Right forelimb (tissue), 1 donor: ENCODE results near the gene NECTIN2.
"Not testable (repeated sequence)": the region's sequence is repeated elsewhere in the genome, so short reads cannot be mapped to it uniquely, and the experiment has no call there.

ENCODE experiments used
- DNase-seq: peaks from one replicate; pipeline ENCODE4 v3.0.0-alpha.2; 2018

NECTIN2 gene

GRCh38 chr19:44911896-44912295 is 65.8 kb downstream of the NECTIN2 start:
- not testable (repeated sequence) for DNase-seq

DNA sequence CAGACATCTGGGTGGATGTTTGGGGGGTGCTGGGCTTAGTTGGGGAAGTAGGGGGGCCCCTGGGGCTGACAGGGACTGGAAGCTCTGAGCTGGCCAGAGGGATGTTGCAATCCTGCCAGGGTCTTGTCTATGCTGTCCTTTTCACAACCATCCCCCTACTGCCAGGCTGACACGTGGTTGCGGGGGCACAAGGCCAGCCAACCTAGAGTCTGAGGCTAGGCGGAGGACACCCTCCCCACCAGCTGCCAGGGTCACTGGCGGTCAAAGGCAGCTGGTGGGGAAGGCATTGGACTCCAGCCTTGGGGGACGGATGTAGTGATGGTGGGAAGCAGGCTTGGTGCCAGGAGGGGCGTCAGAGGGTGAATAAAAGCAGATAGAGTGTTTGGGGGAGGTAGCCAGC is 66.8 kb downstream of the NECTIN2 start:
- peak; percentile 73 for DNase-seq

DNA sequence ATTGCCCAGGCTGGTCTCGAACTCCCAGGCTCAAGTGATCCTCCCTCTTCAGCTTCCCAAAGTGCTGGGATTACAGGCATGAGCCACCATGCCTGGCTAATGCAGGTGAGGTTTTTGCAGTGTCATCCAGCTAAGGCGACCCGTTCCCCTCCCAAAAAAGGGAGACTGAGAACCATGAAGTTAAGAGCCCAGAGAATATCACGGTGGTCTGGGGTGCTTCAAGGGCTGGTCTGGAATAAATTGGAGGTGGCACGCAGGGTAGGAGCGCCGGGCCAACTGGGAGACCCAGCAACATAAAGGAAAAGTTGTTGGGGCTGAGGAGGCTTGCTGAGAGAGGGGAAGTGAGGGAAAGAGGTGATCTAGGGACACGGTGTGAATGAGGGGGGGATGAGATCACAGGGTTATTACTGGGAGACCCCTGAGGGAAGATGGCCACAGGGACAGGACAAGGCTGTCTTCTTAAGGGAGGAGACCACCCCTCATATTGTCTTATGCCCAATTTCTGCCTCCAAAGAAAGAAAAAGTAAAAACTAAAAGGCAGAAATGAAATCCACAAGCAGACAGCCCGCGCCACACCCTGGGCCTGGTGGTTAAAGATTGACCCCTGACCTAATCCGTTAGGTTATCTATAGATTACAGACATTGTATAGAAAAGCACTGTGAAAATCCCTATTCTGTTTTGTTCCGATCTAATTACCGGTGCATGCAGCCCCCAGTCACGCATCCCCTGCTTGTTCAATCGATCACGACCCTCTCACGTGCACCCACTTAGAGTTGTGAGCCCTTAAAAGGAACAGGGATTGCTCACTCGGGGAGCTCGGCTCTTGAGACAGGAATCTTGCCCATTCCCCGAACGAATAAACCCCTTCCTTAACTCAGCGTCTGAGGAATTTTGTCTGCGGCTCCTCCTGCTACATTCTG is 67.7 kb downstream of the NECTIN2 start:
- DNase-seq = not testable (repeated sequence)

DNA sequence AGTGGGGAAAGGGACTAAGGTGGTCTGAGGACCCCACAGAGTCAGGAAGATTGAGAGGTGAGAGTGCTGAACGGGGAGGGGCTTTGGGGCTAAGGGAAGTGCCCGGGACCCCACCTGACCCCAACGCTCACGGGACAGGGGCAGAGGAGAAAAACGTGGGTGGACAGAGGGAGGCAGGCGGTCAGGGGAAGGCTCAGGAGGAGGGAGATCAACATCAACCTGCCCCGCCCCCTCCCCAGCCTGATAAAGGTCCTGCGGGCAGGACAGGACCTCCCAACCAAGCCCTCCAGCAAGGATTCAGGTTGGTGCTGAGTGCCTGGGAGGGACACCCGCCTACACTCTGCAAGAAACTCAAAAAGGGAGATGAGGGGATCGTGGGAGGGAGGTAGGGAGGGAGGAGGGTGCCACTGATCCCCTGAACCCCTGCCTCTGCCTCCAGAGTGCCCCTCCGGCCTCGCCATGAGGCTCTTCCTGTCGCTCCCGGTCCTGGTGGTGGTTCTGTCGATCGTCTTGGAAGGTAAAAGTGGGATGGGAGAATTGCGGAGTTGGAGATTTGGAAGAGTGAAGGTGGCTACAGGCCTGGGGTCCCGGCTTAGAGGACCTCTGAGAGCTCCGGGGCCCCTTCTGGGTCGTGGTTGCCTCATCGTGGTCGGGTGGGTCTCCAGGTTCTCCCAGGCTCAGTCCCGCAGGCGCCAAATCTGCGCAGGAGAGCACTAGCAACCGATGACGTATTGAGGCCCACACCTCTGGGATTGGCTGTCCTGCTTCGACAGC is 68.5 kb downstream of the NECTIN2 start, which contains the start of gene APOC1:
TSS of gene APOC1 (plus strand) at position 176 of the 774 bp plus-strand sequence. CDS start at position 460, 284 bp downstream.
- DNase-seq = peak; percentile 95

DNA sequence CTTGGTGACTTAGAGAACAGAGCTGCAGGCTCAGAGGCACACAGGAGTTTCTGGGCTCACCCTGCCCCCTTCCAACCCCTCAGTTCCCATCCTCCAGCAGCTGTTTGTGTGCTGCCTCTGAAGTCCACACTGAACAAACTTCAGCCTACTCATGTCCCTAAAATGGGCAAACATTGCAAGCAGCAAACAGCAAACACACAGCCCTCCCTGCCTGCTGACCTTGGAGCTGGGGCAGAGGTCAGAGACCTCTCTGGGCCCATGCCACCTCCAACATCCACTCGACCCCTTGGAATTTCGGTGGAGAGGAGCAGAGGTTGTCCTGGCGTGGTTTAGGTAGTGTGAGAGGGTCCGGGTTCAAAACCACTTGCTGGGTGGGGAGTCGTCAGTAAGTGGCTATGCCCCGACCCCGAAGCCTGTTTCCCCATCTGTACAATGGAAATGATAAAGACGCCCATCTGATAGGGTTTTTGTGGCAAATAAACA is 78.2 kb downstream of the NECTIN2 start:
- no peak for DNase-seq

GRCh38 chr19:44925114-44925891 is 79.2 kb downstream of the NECTIN2 start:
- DNase-seq = peak; percentile 80

- not testable (repeated sequence) for DNase-seq
These were observed 80.4 kb downstream of the NECTIN2 start for GRCh38 chr19:44926245-44927077.

- no peak for DNase-seq
These were observed 81.6 kb downstream of the NECTIN2 start for GRCh38 chr19:44927746-44928145.

GRCh38 chr19:44930088-44930487 is 84.0 kb downstream of the NECTIN2 start:
- DNase-seq = no peak

DNA sequence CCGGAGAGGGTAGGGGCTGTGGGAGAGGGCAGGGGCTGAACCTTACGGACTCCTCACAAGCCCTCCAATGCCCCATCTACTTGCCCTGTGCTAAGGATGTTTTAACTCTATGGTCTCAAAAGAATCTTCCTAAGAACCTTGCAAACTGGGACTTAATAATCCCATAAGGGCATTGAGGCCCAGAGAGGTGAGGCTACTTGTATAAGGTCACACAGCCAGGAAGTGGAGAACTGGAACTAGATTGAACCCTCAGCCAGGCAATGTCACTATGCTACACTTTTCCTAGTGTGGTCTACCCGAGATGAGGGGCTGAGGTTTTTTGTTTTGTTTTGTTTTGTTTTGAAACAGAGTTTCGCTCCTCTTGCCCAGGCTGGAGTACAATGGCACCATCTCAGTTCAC is 85.4 kb downstream of the NECTIN2 start:
- DNase-seq = no peak
